ENCODE measurements around the gene DOP1B. TPM values are rescaled to one million over a fixed set of nuclear protein-coding genes. Genes with fewer than 3 reads are reported as not detected.

Gene DOP1B
- total and polyA plus RNA-seq, 3 experiments from 2014 or later = 12.0 to 15.2 (median 12.1) TPM

DNA sequence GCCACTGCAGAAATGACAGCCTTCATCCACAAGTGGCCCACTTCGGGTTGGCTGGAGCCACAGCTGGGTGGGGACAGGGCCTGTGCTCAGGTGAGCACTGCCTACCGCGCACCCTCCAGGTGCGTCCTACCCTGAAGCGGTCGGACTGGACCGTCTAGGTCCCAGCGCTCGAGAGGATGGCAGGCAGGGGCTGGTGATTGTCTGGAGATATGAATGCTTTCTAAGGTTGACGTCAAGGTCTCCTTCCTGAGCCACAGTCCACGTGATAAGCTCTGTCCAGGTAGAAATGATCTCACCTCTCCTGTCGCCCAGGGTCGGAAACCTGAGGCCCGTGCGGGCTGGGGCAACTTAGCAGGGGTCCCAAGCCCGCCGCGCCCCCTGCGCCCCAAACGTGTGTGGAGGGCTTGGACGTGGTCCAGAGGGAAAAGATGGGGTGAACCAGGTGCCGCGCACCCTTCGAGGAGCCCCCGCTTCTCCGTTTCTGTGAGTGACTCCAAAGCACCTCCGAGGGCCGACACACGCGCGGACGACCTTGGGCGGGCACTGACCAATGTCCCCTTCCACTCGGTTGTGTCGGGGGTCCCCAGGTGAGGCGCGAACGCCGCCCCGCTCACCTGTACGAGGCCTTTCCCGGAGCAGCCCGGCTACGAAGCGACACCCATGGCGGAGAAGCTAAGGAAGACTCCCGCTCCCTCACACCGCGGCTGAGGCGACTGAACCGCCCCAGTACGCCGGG lies 853 bp upstream of the DOP1B start:
- ChIA-PET CTCF (interaction anchor here (0.9 to 4.0 kb wide), 6 partner anchors 9 to 164 kb away, joined by 3 to 19 read pairs (median 4); partner anchors contain the start of gene MORC3), POLR2A (interaction anchor here (0.6 to 2.3 kb wide), 4 partner anchors 18 to 165 kb away, joined by 3 to 11 read pairs (median 6); partner anchors contain the start of genes MORC3 and SETD4)
- peaks cover 0 to 4% (median 3%) of the 10 kb centered on the region in 3 donors for H3K36me3 Mint-ChIP-seq
- peak in 2 of 5 donors; percentile 10 to 56 for DNase-seq
- no peaks in the 10 kb centered on the region for H3K36me3 ChIP-seq (ENCODE audit: insufficient read depth, low read length)
- no peaks in the 10 kb centered on the region for H3K27me3 Mint-ChIP-seq
- H3K4me1 ChIP-seq (ENCODE audit: insufficient read depth, low read length) = peaks cover 21% of the 10 kb centered on the region
- H3K27ac Mint-ChIP-seq = peak overlapping the region; percentile 17 to 80 (median 52)
- H3K27me3 ChIP-seq (ENCODE audit: insufficient read depth, low read length, poor library complexity, severe bottlenecking) = no peaks in the 10 kb centered on the region
- no peaks in the 10 kb centered on the region for H3K9me3 ChIP-seq (ENCODE audit: low read length)
- H3K4me3 Mint-ChIP-seq = peak overlapping the region; percentile 78 to 92 (median 85)
- peak overlapping the region; percentile 61 for H3K27ac ChIP-seq (ENCODE audit: low read depth, low read length)
- H3K4me3 ChIP-seq (ENCODE audit: low read length) = peak overlapping the region; percentile 78
- peaks cover 21 to 38% (median 35%) of the 10 kb centered on the region in 3 donors for H3K4me1 Mint-ChIP-seq
- H3K9me3 Mint-ChIP-seq = no peaks in the 10 kb centered on the region

DNA sequence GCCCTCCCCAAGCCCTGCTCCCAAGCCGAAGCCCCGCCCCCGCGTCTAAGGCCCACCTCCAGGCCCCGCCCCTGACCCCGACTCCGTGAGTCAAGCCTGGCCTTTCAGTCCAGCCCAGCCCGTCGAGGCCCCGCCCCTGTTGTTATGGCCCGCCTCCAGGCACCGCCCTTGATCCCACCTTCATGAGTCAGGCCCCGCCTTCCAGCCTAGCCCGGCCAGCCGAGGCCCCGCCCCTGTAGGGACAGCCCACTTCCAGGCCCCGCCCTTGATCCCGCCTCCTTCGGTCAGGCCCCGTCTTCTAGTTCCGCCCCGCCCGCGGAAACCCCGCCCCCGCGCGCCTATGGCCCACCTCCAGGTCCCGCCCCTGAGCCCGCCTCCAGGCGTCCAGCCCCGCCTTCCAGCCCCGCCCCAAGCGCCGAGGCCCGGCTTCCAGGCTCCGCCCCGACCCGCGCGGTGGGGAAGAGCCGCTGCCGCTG lies 247 bp upstream of the DOP1B start:
- Mint-ChIP-seq H3K27me3 (no peaks in the 10 kb centered on the region), H3K4me1 (peaks cover 23 to 39% (median 37%) of the 10 kb centered on the region in 3 donors), H3K36me3 (peaks cover 0 to 5% (median 4%) of the 10 kb centered on the region in 3 donors), H3K4me3 (peak overlapping the region; percentile 78 to 92 (median 85)), H3K9me3 (no peaks in the 10 kb centered on the region), H3K27ac (peak overlapping the region in 6 of 8 donors; percentile 17 to 80 (median 64))
- CTCF ChIA-PET = interaction anchor here (1.4 to 4.0 kb wide), 4 partner anchors 14 to 17 kb away, joined by 3 to 19 read pairs (median 6); no protein-coding TSS in a partner anchor
- no peaks in the 10 kb centered on the region for H3K27me3 ChIP-seq (ENCODE audit: insufficient read depth, low read length, poor library complexity, severe bottlenecking)
- peaks cover 20% of the 10 kb centered on the region for H3K4me1 ChIP-seq (ENCODE audit: insufficient read depth, low read length)
- POLR2A ChIA-PET = interaction anchor here (0.6 to 2.3 kb wide), 5 partner anchors 17 to 1279 kb away, joined by 3 to 11 read pairs (median 3); partner anchors contain the start of genes MORC3 and SETD4
- H3K27ac ChIP-seq (ENCODE audit: low read depth, low read length) = peak overlapping the region; percentile 61
- H3K9me3 ChIP-seq (ENCODE audit: low read length) = no peaks in the 10 kb centered on the region
- DNase-seq = peak; percentile 99 to 100 (median 100)
- H3K4me3 ChIP-seq (ENCODE audit: low read length) = peak overlapping the region; percentile 78
- H3K36me3 ChIP-seq (ENCODE audit: insufficient read depth, low read length) = no peaks in the 10 kb centered on the region

DNA sequence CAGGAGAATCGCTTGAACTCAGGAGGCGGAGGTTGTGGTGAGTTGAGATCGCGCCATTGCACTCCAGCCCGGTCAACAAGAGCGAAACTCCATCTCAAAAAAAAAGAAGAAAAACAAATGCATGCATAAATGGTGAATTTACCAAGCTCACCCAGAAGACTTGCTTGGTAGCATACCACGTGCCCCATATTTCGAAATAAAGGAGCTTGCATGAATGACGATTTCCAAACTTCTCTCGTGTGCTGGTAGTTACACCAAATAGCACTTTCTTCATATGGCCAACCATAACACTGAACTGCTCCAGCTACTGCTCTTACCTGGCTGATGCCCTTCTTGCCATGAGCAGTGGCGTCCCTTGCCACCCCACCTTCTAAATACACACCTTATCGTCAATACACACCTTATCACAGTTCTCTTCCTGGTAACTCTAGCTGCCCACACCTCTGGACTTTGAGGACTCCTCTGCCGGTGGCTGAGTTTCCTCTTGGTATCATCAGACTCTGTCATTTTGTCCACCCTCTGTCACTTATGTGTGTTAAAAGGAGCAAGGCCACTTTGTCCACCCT lies 2.8 kb downstream of the DOP1B start:
- DNase-seq = no peak
- Mint-ChIP-seq H3K4me3 (peak overlapping the region in 5 of 7 donors; percentile 0 to 69 (median 53)), H3K27me3 (no peaks in the 10 kb centered on the region), H3K36me3 (peaks cover 0 to 7% (median 7%) of the 10 kb centered on the region in 3 donors), H3K4me1 (peaks cover 24 to 55% (median 49%) of the 10 kb centered on the region in 3 donors), H3K9me3 (no peaks in the 10 kb centered on the region), H3K27ac (peak overlapping the region in 1 of 8 donors; percentile 31)
- no peak overlapping the region for H3K4me3 ChIP-seq (ENCODE audit: low read length)
- H3K36me3 ChIP-seq (ENCODE audit: insufficient read depth, low read length) = no peaks in the 10 kb centered on the region
- H3K27me3 ChIP-seq (ENCODE audit: insufficient read depth, low read length, poor library complexity, severe bottlenecking) = no peaks in the 10 kb centered on the region
- peaks cover 25% of the 10 kb centered on the region for H3K4me1 ChIP-seq (ENCODE audit: insufficient read depth, low read length)
- no peaks in the 10 kb centered on the region for H3K9me3 ChIP-seq (ENCODE audit: low read length)
- H3K27ac ChIP-seq (ENCODE audit: low read depth, low read length) = no peak overlapping the region
- CTCF ChIA-PET = interaction anchor here (1.4 kb wide), 1 partner anchor 14 kb away, joined by 6 read pairs; no protein-coding TSS in a partner anchor
- POLR2A ChIA-PET = interaction anchor here (1.5 kb wide), 1 partner anchor 14 kb away, joined by 6 read pairs; no protein-coding TSS in a partner anchor

DNA sequence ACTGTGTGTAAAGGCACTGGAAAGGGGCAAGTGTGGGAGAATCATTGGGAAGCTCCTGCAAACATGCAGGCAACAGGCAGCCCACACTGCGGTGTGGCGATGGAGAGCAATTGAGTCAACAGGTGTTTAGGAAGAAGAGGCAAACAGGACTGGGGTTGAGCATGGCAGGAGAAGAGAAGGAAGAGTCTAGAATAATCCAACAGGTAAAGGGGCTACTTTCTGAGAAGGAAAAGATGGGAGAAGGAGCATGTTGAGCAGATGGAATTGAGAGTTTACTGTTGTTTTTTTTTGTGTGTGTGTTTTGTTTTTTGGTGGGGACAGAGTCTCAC lies 4.2 kb downstream of the DOP1B start:
- POLR2A ChIA-PET = no interaction called here
- Mint-ChIP-seq H3K27ac (no peak overlapping the region), H3K4me1 (peaks cover 24 to 47% (median 43%) of the 10 kb centered on the region in 3 donors), H3K27me3 (no peaks in the 10 kb centered on the region), H3K36me3 (peaks cover 0 to 13% (median 7%) of the 10 kb centered on the region in 3 donors), H3K9me3 (no peaks in the 10 kb centered on the region), H3K4me3 (no peak overlapping the region)
- Histone ChIP-seq H3K4me3 (ENCODE audit: low read length) (no peak overlapping the region), H3K9me3 (ENCODE audit: low read length) (no peaks in the 10 kb centered on the region), H3K27me3 (ENCODE audit: insufficient read depth, low read length, poor library complexity, severe bottlenecking) (no peaks in the 10 kb centered on the region), H3K36me3 (ENCODE audit: insufficient read depth, low read length) (no peaks in the 10 kb centered on the region), H3K4me1 (ENCODE audit: insufficient read depth, low read length) (peaks cover 15% of the 10 kb centered on the region), H3K27ac (ENCODE audit: low read depth, low read length) (no peak overlapping the region)
- CTCF ChIA-PET = interaction anchor here (1.0 to 1.4 kb wide), 2 partner anchors 12 to 192 kb away, joined by 3 to 6 read pairs; no protein-coding TSS in a partner anchor
- no peak for DNase-seq

DNA sequence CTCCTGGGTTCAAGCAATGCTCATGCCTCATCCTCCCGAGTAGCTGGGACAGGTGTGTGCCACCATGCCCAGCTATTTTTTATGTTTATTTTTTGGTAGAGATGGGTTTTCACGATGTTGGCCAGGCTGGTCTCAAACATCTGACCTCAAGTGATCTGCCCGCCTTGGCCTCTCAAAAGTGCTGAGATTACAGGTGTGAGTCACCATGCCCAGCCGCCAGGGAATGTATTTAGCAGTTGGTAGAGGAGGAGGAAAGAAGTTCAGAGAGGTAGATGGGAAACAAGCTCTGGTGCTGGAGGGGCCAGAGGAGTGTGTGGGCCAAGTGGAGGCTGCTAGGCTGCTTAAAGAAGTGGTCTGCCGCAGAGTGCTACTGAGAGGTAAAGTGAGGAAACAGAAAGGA lies 6.0 kb downstream of the DOP1B start:
- Mint-ChIP-seq H3K36me3 (peaks cover 0 to 24% (median 10%) of the 10 kb centered on the region in 3 donors), H3K27me3 (no peaks in the 10 kb centered on the region), H3K27ac (peak overlapping the region in 2 of 8 donors; percentile 29 to 54), H3K4me1 (peaks cover 19 to 39% (median 39%) of the 10 kb centered on the region in 3 donors), H3K4me3 (no peak overlapping the region), H3K9me3 (no peaks in the 10 kb centered on the region)
- Histone ChIP-seq H3K27ac (ENCODE audit: low read depth, low read length) (no peak overlapping the region), H3K36me3 (ENCODE audit: insufficient read depth, low read length) (no peaks in the 10 kb centered on the region), H3K4me3 (ENCODE audit: low read length) (no peak overlapping the region), H3K27me3 (ENCODE audit: insufficient read depth, low read length, poor library complexity, severe bottlenecking) (no peaks in the 10 kb centered on the region), H3K4me1 (ENCODE audit: insufficient read depth, low read length) (peaks cover 10% of the 10 kb centered on the region), H3K9me3 (ENCODE audit: low read length) (no peaks in the 10 kb centered on the region)
- POLR2A ChIA-PET = no interaction called here
- CTCF ChIA-PET = interaction anchor here (1.2 to 2.1 kb wide), 3 partner anchors 9 to 20 kb away, joined by 3 to 7 read pairs (median 4); no protein-coding TSS in a partner anchor
- no peak for DNase-seq

DNA sequence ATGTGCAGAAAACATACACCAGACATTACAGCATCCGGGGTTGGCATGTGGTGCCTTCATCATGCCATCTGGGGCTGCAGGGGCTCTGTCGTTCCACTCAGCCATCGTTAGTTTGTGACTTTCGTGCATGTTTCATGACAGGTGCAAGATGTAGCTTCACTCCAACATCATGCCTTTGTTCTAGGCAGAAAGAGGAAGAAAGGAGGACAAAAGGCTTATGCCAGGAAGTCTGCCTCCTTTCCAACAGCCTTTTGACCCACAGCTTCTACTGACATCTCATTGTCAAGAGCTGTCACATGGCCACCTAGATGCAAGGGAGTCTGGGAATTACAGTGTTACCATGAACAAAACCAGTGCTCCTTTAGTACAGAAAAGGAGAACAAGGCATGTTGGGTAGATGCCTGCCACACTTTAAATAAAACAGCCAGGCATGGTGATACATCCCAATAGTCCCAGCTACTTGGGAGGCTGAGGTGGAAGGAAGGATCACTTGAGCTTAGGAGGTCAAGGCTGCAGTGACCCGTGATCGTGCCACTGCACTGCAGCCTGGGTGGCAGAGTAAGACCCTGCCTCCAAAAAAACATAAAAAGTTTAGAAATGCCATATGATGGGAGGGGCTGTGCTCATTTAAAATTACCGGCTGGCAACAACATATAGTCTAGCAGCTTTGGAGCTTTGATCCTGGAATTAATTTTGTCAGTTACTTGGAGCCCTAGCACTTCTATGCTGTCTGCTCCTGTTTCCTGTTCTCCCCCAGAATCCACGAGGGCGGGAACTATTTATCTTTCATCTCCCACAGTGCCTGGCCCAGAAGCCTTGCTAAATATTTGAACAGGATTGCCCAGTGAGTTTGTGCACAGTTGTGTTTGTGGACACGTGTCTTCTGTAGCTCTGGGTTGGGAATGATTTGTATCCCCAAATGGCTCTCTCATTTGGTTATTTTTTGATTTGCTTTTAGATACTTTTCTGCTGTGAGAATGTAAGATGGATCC lies 7.4 kb downstream of the DOP1B start:
- Histone ChIP-seq H3K27me3 (ENCODE audit: insufficient read depth, low read length, poor library complexity, severe bottlenecking) (no peaks in the 10 kb centered on the region), H3K4me1 (ENCODE audit: insufficient read depth, low read length) (peaks cover 10% of the 10 kb centered on the region), H3K27ac (ENCODE audit: low read depth, low read length) (no peak overlapping the region), H3K4me3 (ENCODE audit: low read length) (no peak overlapping the region), H3K36me3 (ENCODE audit: insufficient read depth, low read length) (no peaks in the 10 kb centered on the region), H3K9me3 (ENCODE audit: low read length) (no peaks in the 10 kb centered on the region)
- H3K4me1 Mint-ChIP-seq = peaks cover 14 to 31% (median 31%) of the 10 kb centered on the region in 3 donors
- no peak overlapping the region for H3K4me3 Mint-ChIP-seq
- H3K27ac Mint-ChIP-seq = no peak overlapping the region
- H3K36me3 Mint-ChIP-seq = peaks cover 0 to 31% (median 14%) of the 10 kb centered on the region in 3 donors
- ChIA-PET CTCF (interaction anchor here (0.6 to 2.1 kb wide), 6 partner anchors 8 to 82 kb away, joined by 3 to 7 read pairs (median 4); no protein-coding TSS in a partner anchor), POLR2A (no interaction called here)
- DNase-seq = no peak
- no peaks in the 10 kb centered on the region for H3K9me3 Mint-ChIP-seq
- H3K27me3 Mint-ChIP-seq = no peaks in the 10 kb centered on the region

DNA sequence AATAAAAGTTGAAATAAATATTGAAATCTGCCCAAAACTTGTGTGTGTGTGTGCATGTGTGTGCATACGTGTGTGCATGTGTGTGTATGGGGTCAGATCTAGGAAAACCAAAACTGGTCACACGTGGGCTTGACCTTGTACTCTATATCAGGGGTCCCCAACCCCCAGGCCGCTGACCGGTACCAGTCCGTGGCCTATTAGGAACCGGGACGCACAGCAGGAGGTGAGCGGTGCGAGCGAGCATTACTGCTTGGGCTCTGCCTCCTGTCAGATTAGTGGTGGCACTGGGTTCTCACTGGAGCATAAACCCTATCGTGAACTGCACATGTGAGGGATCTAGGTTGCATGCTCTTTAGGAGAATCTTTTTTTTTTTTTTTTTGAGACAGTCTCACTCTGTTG lies 8.7 kb downstream of the DOP1B start:
- CTCF ChIA-PET = no interaction called here

More for the DNA sequence above, 8.7 kb downstream of the DOP1B start:
- Histone ChIP-seq H3K27ac (ENCODE audit: low read depth, low read length) (no peak overlapping the region), H3K4me1 (ENCODE audit: insufficient read depth, low read length) (peaks cover 10% of the 10 kb centered on the region), H3K27me3 (ENCODE audit: insufficient read depth, low read length, poor library complexity, severe bottlenecking) (no peaks in the 10 kb centered on the region), H3K9me3 (ENCODE audit: low read length) (no peaks in the 10 kb centered on the region), H3K4me3 (ENCODE audit: low read length) (no peak overlapping the region), H3K36me3 (ENCODE audit: insufficient read depth, low read length) (no peaks in the 10 kb centered on the region)
- H3K27ac Mint-ChIP-seq = peak overlapping the region in 1 of 8 donors; percentile 24
- no peaks in the 10 kb centered on the region for H3K27me3 Mint-ChIP-seq
- no peak overlapping the region for H3K4me3 Mint-ChIP-seq
- peaks cover 10 to 26% (median 25%) of the 10 kb centered on the region in 3 donors for H3K4me1 Mint-ChIP-seq
- peaks cover 5 to 43% (median 17%) of the 10 kb centered on the region in 3 donors for H3K36me3 Mint-ChIP-seq
- DNase-seq = no peak
- no peaks in the 10 kb centered on the region for H3K9me3 Mint-ChIP-seq
- POLR2A ChIA-PET = no interaction called here

Measured in CD8-positive, alpha-beta memory T cell (primary cell).